H1 (cell line): ENCODE measurements around the gene KCTD10. TPM values are rescaled to one million over a fixed set of nuclear protein-coding genes. Genes with fewer than 3 reads are reported as not detected.

Experiments
- GTF2F1 ChIP-seq: IDR thresholded peaks from 2 replicates; pipeline ENCODE4 v1.6.1; 2012; ENCODE audit warnings: low read depth, low read length, improper control_type of control experiment, borderline replicate concordance
- NRF1 ChIP-seq: IDR thresholded peaks from 2 replicates; pipeline ENCODE4 v1.6.1; 2011; ENCODE audit warnings: mild to moderate bottlenecking, low read depth, low read length, improper control_type of control experiment
- RBBP5 ChIP-seq: IDR thresholded peaks from 2 replicates; pipeline ENCODE4 v1.7.1; 2012; ENCODE audit warnings: low read depth, mild to moderate bottlenecking, inconsistent platforms, low read length, moderate library complexity, borderline replicate concordance
- polyA plus RNA-seq, 7 experiments: library from polyadenylated mRNA; depleted of rRNA in 3 of 7; stranded (reverse) in 5 of 7; unstranded in 2 of 7; fragments of >200 nt in 5 of 7; fragments of 200-250 nt in 2 of 7; gene quantifications; 1 replicate in 5 of 7; 2 replicates in 1 of 7; 4 replicates in 1 of 7; pipeline versions ENCODE4 v1.2.1 to v1.2.3, GENCODE V29; 2011 to 2013; ENCODE audit warnings: missing spikeins in 2 of 7, mixed read lengths in 2 of 7
- total RNA-seq: library from RNA; stranded (reverse); fragmentation: NEBNext Ultra II Directional; extraction: Animal tissue kit (Norgen Biotek cat#: 25700); gene quantifications from 2 replicates; pipeline ENCODE4 v1.2.1, GENCODE V29; 2021

KCTD10 gene
- total and polyA plus RNA-seq, 2 of the 8 experiments (the other 6 are each of a cell fraction or from before 2014, with no cell fraction given), result 45.3 to 52.4 TPM

GRCh38 chr12:109500406-109501185, 23.5 kb upstream of the KCTD10 start (continued):
- no peak for TF ChIP-seq GTF2F1
- TF ChIP-seq RBBP5, result no peak
- no peak for TF ChIP-seq NRF1
